ENCODE results near the gene ARMCX5.

DNA sequence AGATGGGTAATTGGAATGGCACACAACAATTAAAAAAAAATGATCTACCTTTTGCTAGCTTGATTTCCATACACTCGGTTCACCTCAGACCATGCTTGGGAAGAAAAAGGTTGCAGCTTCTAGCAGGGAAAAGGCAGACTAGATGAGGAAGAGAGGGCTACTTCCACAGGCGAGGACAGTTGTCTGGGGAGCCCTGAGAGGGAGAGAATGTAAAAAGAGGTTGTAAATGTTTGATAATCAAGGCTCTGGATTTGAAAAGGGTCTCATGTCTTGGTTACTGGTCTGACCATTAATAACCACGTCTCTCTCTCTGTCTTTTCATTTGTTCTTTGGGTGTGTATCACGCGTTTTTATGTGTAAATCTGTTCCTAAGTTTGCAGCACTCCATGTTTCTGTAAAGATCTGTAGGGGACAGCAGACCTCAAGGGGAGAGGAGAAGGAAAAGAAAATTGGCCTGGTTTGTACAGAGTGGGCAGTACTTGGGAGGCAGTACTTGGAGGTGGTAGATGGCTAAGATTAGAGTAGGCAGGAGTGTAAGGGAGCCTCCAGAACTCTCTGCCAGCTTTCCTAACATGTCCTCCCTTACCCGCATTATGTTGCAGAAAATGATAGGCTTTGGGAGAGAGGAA lies 750 bp downstream of the ARMCX5 start:
- no peak for TF ChIP-seq POLR2A (IDR thresholded peaks at IDR 0.05)
- TF ChIP-seq, protein P1, sequence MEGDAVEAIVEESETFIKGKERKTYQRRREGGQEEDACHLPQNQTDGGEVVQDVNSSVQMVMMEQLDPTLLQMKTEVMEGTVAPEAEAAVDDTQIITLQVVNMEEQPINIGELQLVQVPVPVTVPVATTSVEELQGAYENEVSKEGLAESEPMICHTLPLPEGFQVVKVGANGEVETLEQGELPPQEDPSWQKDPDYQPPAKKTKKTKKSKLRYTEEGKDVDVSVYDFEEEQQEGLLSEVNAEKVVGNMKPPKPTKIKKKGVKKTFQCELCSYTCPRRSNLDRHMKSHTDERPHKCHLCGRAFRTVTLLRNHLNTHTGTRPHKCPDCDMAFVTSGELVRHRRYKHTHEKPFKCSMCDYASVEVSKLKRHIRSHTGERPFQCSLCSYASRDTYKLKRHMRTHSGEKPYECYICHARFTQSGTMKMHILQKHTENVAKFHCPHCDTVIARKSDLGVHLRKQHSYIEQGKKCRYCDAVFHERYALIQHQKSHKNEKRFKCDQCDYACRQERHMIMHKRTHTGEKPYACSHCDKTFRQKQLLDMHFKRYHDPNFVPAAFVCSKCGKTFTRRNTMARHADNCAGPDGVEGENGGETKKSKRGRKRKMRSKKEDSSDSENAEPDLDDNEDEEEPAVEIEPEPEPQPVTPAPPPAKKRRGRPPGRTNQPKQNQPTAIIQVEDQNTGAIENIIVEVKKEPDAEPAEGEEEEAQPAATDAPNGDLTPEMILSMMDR (IDR thresholded peaks at IDR 0.05 in 8 of 11, conservative IDR thresholded peaks at IDR 0.05 in 3 of 11) = no peak
